ENCODE measurements around the gene PDIK1L.
A peak's percentile ranks its signal among the peaks of the same experiment; 100 is the strongest.

PDIK1L gene

GRCh38 chr1:26169669-26170471, 58.2 kb downstream of the PDIK1L start, which contains the start of gene ZNF593:
Gene ZNF593 (plus strand): TSS chr1:26169908. CDS start chr1:26169984, 76 bp downstream.
- Histone ChIP-seq H3K27ac (ENCODE audit: low read depth, low read length) (peak within 1 kb of the TSS; percentile 56), H3K36me3 (ENCODE audit: control insufficient read depth in 1 of 2, insufficient read depth in 2 of 2, low read length in 2 of 2) (no peaks in the 10 kb centered on the region), H3K27me3 (ENCODE audit: control insufficient read depth in 1 of 2, insufficient read depth in 2 of 2, low read length in 2 of 2) (no peaks in the 10 kb centered on the region), H3K9me3 (ENCODE audit: control insufficient read depth in 1 of 2, low read length in 2 of 2) (no peaks in the 10 kb centered on the region), H3K9ac (ENCODE audit: low read depth in 1 of 2, low read length in 2 of 2) (peak within 1 kb of the TSS; percentile 86 to 96), H3K4me3 (ENCODE audit: low read depth in 1 of 2, low read length in 2 of 2) (peak within 1 kb of the TSS; percentile 84 to 94), H3K4me1 (ENCODE audit: control insufficient read depth in 1 of 2, insufficient read depth in 2 of 2, low read length in 2 of 2) (peaks cover 11 to 17% of the 10 kb centered on the region in 2 donors)

GRCh38 chr1:26170472-26170821, 58.8 kb downstream of the PDIK1L start:
- Histone ChIP-seq H3K4me1 (ENCODE audit: control insufficient read depth in 1 of 2, insufficient read depth in 2 of 2, low read length in 2 of 2) (peaks cover 11 to 17% of the 10 kb centered on the region in 2 donors), H3K4me3 (ENCODE audit: low read depth in 1 of 2, low read length in 2 of 2) (peak overlapping the region; percentile 84 to 94), H3K9me3 (ENCODE audit: control insufficient read depth in 1 of 2, low read length in 2 of 2) (no peaks in the 10 kb centered on the region), H3K36me3 (ENCODE audit: control insufficient read depth in 1 of 2, insufficient read depth in 2 of 2, low read length in 2 of 2) (no peaks in the 10 kb centered on the region), H3K27ac (ENCODE audit: low read depth, low read length) (no peak overlapping the region), H3K9ac (ENCODE audit: low read depth in 1 of 2, low read length in 2 of 2) (peak overlapping the region; percentile 86 to 96), H3K27me3 (ENCODE audit: control insufficient read depth in 1 of 2, insufficient read depth in 2 of 2, low read length in 2 of 2) (no peaks in the 10 kb centered on the region)

GRCh38 chr1:26171084-26172072, 59.8 kb downstream of the PDIK1L start, which contains the start of gene ZNF593OS:
Gene ZNF593OS (minus strand): TSS chr1:26171832. CDS start chr1:26171661, 171 bp downstream.
- H3K4me1 ChIP-seq (ENCODE audit: control insufficient read depth in 1 of 2, insufficient read depth in 2 of 2, low read length in 2 of 2), result peaks cover 11 to 17% of the 10 kb centered on the region in 2 donors
- no peaks in the 10 kb centered on the region for H3K36me3 ChIP-seq (ENCODE audit: control insufficient read depth in 1 of 2, insufficient read depth in 2 of 2, low read length in 2 of 2)
- no peaks in the 10 kb centered on the region for H3K9me3 ChIP-seq (ENCODE audit: control insufficient read depth in 1 of 2, low read length in 2 of 2)
- H3K27me3 ChIP-seq (ENCODE audit: control insufficient read depth in 1 of 2, insufficient read depth in 2 of 2, low read length in 2 of 2), result no peaks in the 10 kb centered on the region
- H3K27ac ChIP-seq (ENCODE audit: low read depth, low read length), result no peak within 1 kb of the TSS
- peak within 1 kb of the TSS; percentile 84 to 94 for H3K4me3 ChIP-seq (ENCODE audit: low read depth in 1 of 2, low read length in 2 of 2)
- peak within 1 kb of the TSS; percentile 86 to 96 for H3K9ac ChIP-seq (ENCODE audit: low read depth in 1 of 2, low read length in 2 of 2)
